Testis (tissue), 3 donors: ENCODE measurements around the gene DMD. TPM values are rescaled to one million over a fixed set of nuclear protein-coding genes. Genes with fewer than 3 reads are reported as not detected.
"Not testable (repeated sequence)": the region's sequence is repeated elsewhere in the genome, so short reads cannot be mapped to it uniquely, and the experiment has no call there.

ENCODE experiments used
- DNase-seq: peaks from one replicate; pipeline ENCODE4 v3.0.0-alpha.2; 2019
- H3K27ac ChIP-seq, 2 donors: fragments of 200-600 bp; sonication (generic); one replicate each; pipeline ENCODE4 v1.5.1; 2019
- H3K27me3 ChIP-seq: fragments of 200-600 bp; sonication (generic); one replicate; pipeline ENCODE4 v1.5.1; 2019
- H3K36me3 ChIP-seq: fragments of 200-600 bp; sonication (generic); one replicate; pipeline ENCODE4 v1.5.1; 2017; ENCODE audit warnings: low read depth; ENCODE audit errors: missing control alignments
- H3K4me1 ChIP-seq: fragments of 200-600 bp; sonication (generic); one replicate; pipeline ENCODE4 v1.5.1; 2019
- H3K4me3 ChIP-seq, 2 donors: fragments of 200-600 bp; sonication (generic); one replicate each; pipeline ENCODE4 v1.5.1; 2017 to 2019
- H3K9me3 ChIP-seq: fragments of 200-600 bp; sonication (generic); one replicate; pipeline ENCODE4 v1.5.1; 2017
- POLR2A ChIP-seq: fragments of 450-650 bp; IDR thresholded peaks from one replicate; pipeline ENCODE4 v1.6.1; 2017; ENCODE audit warnings: antibody characterized with exemption, mild to moderate bottlenecking, moderate library complexity
- WGBS, 2 donors: methylation state at CpG; one replicate each; pipeline ENCODE4 v1.1.5; 2018; 5-methylcytosine and 5-hydroxymethylcytosine counted together
- intact Hi-C: fragments of 100-400 bp; cut with DNase I; formaldehyde crosslinking; loops from one replicate; pipeline ENCODE4 v1.15.1; 2023; ENCODE audit warnings: low total_unique reads
- polyA plus RNA-seq: library from polyadenylated mRNA; stranded (reverse); fragments of 350-450 nt; fragmentation: Illumina TruSeq; extraction: RNeasy Lipid Tissue Mini Kit (QIAGEN cat#74804); gene quantifications from one replicate; pipeline ENCODE4 v1.2.3, GENCODE V29; 2014; ENCODE audit warnings: low read depth, low replicate concordance; ENCODE audit not compliant: insufficient read depth
- total RNA-seq, 2 donors: library from RNA; depleted of rRNA; stranded (reverse); fragments of >200 nt; gene quantifications; one replicate each; pipeline ENCODE4 v1.2.3, GENCODE V29; 2016
- TF ChIP-seq, protein P1 (sequence below), 3 experiments: fragments of 450-650 bp in 2 of 3; fragments of 200-600 bp in 1 of 3; sonication (generic) in 1 of 3; IDR thresholded peaks; one replicate each; pipeline ENCODE4 v1.5.1; 2016 to 2019; ENCODE audit warnings: antibody characterized with exemption in 3 of 3, mild to moderate bottlenecking in 2 of 3, moderate library complexity in 1 of 3

Gene DMD
- total and polyA plus RNA-seq, 3 donors from 2014 or later, result 11.3 to 34.1 (median 24.2) TPM

- 82% methylated on average over 3 of the region's 3 CpGs for WGBS, 2 donors
- intact Hi-C loops, result no loop called here
- H3K9me3 ChIP-seq, result no peaks in the 10 kb centered on the region
- H3K27ac ChIP-seq, result no peak overlapping the region
- TF ChIP-seq, protein P1, sequence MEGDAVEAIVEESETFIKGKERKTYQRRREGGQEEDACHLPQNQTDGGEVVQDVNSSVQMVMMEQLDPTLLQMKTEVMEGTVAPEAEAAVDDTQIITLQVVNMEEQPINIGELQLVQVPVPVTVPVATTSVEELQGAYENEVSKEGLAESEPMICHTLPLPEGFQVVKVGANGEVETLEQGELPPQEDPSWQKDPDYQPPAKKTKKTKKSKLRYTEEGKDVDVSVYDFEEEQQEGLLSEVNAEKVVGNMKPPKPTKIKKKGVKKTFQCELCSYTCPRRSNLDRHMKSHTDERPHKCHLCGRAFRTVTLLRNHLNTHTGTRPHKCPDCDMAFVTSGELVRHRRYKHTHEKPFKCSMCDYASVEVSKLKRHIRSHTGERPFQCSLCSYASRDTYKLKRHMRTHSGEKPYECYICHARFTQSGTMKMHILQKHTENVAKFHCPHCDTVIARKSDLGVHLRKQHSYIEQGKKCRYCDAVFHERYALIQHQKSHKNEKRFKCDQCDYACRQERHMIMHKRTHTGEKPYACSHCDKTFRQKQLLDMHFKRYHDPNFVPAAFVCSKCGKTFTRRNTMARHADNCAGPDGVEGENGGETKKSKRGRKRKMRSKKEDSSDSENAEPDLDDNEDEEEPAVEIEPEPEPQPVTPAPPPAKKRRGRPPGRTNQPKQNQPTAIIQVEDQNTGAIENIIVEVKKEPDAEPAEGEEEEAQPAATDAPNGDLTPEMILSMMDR (IDR thresholded peaks at IDR 0.05), result no peak
- no peak for TF ChIP-seq POLR2A
- no peaks in the 10 kb centered on the region for H3K4me1 ChIP-seq
- H3K36me3 ChIP-seq, result no peaks in the 10 kb centered on the region
- no peak overlapping the region for H3K4me3 ChIP-seq
- no peaks in the 10 kb centered on the region for H3K27me3 ChIP-seq
- DNase-seq, result no peak
Measured at GRCh38 chrX:33095079-33095478, 116.3 kb downstream of the DMD start.

- no peaks in the 10 kb centered on the region for H3K27me3 ChIP-seq
- intact Hi-C loops, result no loop called here
- H3K9me3 ChIP-seq, result no peaks in the 10 kb centered on the region
- H3K36me3 ChIP-seq, result no peaks in the 10 kb centered on the region
- H3K27ac ChIP-seq, result no peak overlapping the region
- no peaks in the 10 kb centered on the region for H3K4me1 ChIP-seq
- H3K4me3 ChIP-seq, result no peak overlapping the region
- TF ChIP-seq, protein P1 (IDR thresholded peaks at IDR 0.05), result no peak
- TF ChIP-seq POLR2A, result no peak
- no peak for DNase-seq
Measured at GRCh38 chrX:33087411-33087810, 123.9 kb downstream of the DMD start.

DNA sequence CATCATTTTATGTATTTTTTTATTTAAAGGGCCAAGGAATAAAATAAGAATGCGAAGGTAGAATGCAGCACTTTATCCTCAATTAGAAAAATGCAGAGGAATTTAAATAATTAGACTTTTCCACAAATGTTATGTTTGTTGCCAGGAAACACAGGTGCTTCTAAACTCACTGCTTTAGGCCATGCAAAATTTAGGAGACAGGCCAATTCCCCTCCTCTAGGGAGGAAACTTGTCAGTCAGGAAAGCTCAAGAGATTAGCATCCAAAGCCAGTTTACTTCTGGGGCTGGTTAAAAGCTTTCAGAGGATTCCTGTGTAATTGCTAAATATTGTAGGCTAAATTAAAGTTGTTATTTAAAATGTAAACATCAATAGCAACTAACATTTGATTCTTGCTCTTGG lies 124.5 kb downstream of the DMD start:
- 80 to 94% methylated on average over 1 of the region's 1 CpG for WGBS, 2 donors
- TF ChIP-seq, protein P1 (IDR thresholded peaks at IDR 0.05), result no peak
- TF ChIP-seq POLR2A, result no peak
- Histone ChIP-seq H3K27me3 (no peaks in the 10 kb centered on the region), H3K9me3 (no peaks in the 10 kb centered on the region), H3K4me3 (no peak overlapping the region), H3K27ac (no peak overlapping the region), H3K4me1 (no peaks in the 10 kb centered on the region), H3K36me3 (no peaks in the 10 kb centered on the region)
- intact Hi-C loops, result no loop called here
- DNase-seq, result no peak

GRCh38 chrX:33082371-33082770 lies 129.0 kb downstream of the DMD start:
- Histone ChIP-seq H3K4me1 (no peaks in the 10 kb centered on the region), H3K36me3 (no peaks in the 10 kb centered on the region), H3K27me3 (no peaks in the 10 kb centered on the region), H3K4me3 (no peak overlapping the region), H3K9me3 (no peaks in the 10 kb centered on the region), H3K27ac (no peak overlapping the region)
- intact Hi-C loops, result no loop called here
- TF ChIP-seq, protein P1 (IDR thresholded peaks at IDR 0.05), result no peak
- no peak for TF ChIP-seq POLR2A
- WGBS, 2 donors, result 83 to 90% methylated on average over 1 of the region's 1 CpG
- no peak for DNase-seq

GRCh38 chrX:33078273-33078672 lies 133.1 kb downstream of the DMD start:
- Histone ChIP-seq H3K4me3 (no peak overlapping the region), H3K36me3 (no peaks in the 10 kb centered on the region), H3K27me3 (no peaks in the 10 kb centered on the region), H3K27ac (no peak overlapping the region), H3K9me3 (no peaks in the 10 kb centered on the region), H3K4me1 (no peaks in the 10 kb centered on the region)
- intact Hi-C loops, result no loop called here
- WGBS, 2 donors, result 97 to 100% methylated on average over 3 of the region's 3 CpGs
- no peak for DNase-seq
- TF ChIP-seq, protein P1 (IDR thresholded peaks at IDR 0.05), result no peak

GRCh38 chrX:33073660-33074059 lies 137.7 kb downstream of the DMD start:
- H3K4me1 ChIP-seq, H3K27me3 ChIP-seq, H3K27ac ChIP-seq, H3K4me3 ChIP-seq, H3K36me3 ChIP-seq, intact Hi-C loops, DNase-seq, H3K9me3 ChIP-seq: not testable (repeated sequence)
- WGBS, 2 donors, result 90 to 93% methylated on average over 11 of the region's 11 CpGs
